HG02623 (cell line): ENCODE measurements around the gene FKBP1A.
"Not testable (repeated sequence)": the region's sequence is repeated elsewhere in the genome, so short reads cannot be mapped to it uniquely, and the experiment has no call there.

ENCODE experiments used
- ATAC-seq: cut with Tn5 transposase; IDR thresholded peaks from one replicate; pipeline ENCODE4 v1.9.1; 2021; ENCODE audit warnings: moderate library complexity; ENCODE audit not compliant: unreplicated experiment

The FKBP1A gene

DNA sequence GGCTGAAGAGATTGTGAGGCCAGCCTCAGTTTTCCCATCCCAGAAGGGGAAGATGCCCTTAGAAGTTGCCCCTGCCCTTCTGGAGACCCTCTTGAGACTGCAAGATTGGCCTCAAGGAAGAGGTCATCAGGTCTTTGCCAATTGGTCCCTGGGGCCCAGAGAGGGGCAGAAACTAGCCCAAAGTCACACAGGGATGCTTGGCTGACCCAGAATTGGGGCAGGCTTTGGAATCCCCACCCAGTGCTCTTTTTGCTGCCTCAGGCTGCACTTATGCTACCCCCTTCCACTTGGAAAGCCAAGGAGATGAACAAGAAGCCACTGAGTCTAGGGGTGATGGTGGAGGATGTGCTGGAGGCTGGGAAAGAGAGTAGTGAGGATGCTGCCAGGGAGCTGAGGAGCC is 24.9 kb upstream of the FKBP1A start:
- ATAC-seq, result no peak

DNA sequence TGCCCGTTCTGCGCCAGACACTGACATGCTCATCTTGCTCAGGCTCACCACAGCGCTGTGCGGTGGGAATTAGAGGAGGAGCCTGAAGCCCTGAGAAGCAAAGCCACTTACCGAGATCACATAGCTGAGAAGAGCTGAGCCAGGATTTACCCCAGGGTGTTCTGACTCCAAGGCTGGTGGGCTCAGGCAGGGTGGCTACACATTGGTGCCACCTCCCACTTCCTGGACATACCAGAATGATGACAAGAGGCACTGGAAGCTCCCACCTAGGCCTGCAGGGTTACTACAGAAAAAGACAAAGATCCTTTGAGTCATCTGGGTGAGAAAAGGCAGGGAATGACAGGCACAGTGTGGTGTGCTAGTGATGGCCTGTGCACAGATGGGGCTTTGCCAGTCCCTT is 24.4 kb upstream of the FKBP1A start:
- ATAC-seq, result no peak

DNA sequence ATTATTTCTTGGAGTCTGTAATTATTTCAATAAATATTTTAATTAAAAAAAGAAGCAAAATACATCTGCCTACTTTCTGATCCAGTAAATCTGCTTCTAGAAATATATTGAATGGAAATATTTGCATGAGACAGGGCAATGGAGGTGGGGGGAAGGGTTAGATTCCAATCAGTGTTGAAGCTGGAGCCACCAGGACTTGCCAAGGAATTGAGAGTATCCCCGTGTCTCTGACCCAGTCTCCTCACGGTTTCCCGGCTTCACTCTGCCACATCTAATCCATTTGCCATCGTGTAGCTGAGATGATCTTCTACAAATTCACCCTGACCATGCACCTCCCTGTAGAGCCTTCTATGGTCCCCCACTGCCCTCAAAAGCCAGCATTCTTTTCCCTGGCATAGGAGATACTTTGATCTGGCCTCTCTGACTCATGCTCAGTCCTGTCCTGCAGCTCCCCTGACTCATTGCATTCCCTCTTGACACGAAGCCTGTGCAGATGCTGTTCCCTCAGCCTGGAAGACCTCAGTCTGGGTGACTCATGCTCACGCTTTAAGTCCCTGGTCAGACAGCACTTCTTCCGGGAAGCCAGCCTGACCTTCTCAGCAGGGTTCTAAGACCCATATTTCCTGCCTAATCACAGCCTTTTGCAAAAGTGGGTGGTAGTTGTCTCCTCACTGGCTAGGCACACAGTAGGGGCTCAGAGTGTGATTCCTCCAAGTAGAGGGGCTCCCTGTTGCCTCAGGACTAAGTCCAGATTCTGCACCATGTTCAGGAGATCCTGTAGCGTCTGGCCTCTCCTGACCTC is 23.0 kb upstream of the FKBP1A start:
- ATAC-seq, result no peak

DNA sequence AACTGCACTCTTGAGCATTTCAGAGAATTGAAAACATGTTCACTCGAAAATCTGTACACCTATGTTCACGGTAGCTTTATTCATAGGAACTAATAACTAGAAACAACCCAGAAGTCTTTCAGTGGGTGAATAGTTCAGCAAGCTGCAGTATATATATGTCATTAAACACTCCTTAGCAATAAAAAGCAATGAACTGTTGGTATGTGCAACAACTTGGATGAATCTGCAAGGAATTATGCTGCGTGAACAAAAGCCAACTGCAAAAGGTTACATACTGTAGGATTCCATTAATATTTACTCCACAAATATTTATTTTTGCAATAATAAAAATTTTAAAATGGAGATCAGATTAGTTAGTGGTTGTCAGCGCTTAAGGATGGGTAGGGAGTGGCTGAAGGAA is 22.1 kb upstream of the FKBP1A start:
- ATAC-seq, result no peak

DNA sequence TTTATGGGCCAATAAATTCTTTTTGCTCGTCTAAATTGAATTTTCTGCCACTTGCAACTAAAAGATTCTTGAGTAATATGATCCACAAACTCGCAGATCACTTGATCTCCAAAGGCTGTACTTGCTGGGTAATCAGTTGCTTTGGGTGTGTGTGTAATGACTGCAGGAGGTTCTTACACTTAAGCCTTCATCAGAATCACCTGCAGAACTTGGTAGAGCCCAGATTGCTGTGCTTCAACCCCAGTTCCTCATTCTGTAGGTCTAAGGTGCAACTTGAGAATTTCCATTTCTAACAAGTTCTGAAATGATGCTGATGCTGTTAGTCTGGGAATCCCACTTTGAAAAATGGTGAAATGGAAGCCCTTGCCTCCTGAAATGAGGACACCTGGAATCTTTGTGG is 12.9 kb upstream of the FKBP1A start:
- no peak for ATAC-seq

DNA sequence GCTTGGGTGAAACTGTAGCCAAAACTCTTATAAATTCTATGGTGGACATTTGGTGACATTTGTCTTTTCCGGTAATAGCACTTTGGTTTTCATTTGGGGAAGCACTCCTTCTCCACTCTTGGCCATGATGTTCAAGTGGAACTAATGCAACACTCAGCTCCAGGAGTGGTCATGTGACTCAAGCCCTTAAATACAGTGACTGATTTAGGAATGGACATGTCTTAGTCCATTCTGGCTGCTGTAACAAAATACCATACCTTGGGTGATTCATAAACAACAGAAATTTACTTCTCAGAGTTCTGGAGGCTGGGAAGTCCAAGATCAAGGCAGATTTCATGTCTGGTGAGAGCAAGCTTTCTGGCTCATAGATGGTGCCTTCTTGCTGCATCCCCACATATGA is 10.8 kb upstream of the FKBP1A start:
- no peak for ATAC-seq

DNA sequence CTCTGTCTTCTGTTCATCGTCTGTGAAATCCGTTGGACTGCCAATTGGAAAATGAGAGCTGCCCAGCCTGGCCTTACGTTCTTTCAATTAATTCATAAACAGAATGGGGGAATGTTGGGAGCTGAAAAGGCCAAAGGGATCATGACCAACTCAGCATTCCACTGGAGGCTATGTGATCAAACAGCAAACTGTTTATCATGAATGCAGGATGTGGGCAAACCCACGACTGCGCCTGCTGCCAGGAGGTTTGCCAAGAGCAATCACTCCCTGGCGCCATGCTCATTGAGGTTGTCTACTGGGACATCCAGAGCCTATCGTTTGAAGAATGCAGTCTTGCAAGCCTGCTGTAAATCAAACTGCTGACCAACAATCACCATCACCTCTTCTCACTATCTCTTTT is 9.3 kb upstream of the FKBP1A start:
- ATAC-seq, result no peak

DNA sequence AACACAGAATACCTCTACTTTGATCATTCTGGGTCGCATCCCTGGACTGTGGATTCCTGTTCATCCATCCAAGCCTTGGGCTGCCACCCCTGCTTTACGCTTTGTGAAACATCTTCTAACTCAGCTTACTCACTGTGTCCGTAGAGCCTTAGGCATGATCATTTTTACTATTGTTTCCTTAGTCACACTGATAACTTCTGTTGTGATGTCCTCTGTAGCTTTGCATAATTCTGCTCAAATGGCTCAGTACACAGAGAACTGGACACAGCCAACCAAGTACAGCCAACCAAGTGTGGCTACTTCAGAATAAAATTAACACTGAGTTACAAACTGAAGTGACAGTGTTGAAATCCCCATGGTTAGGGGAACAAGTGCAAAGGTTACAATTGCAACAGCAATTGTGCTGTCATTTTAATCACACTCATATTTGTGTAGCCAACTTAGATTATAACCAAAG is 8.6 kb upstream of the FKBP1A start:
- ATAC-seq, result no peak

DNA sequence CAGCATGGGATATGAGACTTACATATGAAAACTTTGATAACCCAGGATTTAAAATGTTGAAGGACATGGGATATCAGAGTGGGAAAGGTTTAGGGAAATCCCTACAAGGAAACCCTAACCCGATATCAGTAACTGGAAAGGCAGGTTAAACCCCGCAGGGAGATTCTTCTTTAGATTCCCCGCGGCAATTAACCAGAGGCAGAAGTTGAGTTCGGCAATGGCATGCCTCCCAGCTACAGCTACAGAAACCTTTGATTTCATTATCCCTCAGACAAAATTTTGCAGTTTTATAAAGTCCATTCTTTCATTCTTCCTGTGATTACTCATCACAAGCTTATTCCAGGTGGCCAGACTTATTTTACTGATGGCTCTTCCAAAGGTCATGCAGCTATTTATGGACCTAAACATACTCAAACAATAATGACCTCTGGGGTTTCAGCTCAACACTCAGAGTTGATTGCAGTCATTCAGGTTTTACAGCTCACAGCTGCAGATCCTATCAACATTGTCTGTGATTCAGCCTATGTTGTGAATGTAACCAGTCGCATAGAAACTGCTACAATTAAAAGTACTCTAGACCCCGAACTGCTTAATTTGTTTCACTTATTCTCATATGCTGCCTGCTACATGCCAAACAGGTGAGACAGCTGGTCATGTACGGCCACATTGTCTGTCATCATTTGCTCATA is 7.0 kb upstream of the FKBP1A start:
- not testable (repeated sequence) for ATAC-seq

DNA sequence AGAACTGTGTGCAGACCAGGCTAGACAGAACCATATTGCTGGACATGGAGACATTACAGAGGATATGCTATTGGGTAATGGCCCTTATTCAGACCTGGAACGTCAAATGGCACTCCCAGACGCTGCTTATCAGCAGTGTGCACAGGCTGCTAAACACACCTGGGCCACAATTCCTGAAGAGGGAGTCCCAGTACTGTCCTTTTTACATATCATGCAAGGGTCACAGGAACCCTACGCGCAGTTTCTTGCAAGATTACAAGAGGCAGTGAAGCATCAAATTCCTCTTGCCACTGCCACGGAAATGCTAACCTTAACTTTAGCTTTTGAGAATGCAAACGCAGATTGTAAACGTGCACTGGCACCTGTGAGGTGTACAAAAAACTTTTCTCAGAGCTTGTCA is 5.3 kb upstream of the FKBP1A start:
- not testable (repeated sequence) for ATAC-seq

DNA sequence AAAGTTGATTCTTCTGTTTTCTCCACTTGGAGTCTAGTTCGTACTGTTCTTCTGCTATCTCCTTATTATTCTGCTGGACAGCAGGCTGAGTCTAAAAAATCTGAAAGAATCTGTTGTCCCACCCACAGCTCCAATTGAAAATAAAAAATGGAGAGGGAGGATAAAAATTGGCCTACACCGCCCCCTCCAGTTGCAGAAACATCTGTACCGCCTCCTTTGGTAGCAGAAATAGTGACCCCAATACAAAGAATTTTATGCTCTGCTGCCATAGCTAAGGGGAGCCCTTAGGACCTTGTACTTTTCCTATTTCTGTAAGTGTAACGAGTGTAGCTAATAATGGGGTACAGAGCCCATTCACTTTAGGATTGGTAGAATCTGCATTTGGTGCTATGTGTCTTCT is 4.9 kb upstream of the FKBP1A start:
- no peak for ATAC-seq

DNA sequence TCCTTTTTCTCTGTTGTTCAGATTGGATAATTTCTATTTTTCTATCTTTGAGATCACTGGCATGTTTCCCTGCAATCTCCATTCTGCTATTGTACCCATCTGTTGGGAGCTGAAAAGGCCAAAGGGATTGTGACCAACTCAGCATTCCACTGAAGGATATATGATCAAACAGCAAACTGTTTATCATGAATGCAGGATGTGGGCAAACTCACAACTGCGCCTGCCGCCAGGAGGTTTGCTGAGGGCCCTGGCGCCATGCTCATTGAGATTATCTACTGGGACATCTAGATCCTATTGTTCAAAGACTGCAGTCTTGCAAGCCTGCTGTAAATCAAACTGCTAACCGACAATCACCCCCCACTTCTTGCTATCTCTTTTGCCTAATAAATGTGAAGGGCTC is 3.8 kb upstream of the FKBP1A start:
- ATAC-seq, result no peak

DNA sequence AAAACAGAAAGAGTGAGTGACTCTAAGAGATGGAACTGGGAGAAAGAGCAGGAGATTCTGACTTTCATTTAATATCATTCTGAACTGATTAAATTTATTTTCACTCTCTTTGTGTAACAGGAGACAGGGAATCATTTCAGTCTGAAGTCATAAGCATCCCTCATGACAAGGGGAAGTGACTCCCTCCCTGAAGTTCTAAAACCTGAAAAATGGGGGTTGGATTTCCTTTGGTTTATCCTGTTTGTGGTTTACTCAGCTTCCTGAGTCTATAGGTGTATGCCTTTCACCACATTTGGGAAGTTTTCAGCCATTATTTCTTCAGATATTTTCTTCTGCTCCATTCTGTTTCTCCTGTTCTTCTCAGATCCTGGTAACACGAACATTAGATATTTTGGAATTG is 3.4 kb upstream of the FKBP1A start:
- ATAC-seq, result no peak

DNA sequence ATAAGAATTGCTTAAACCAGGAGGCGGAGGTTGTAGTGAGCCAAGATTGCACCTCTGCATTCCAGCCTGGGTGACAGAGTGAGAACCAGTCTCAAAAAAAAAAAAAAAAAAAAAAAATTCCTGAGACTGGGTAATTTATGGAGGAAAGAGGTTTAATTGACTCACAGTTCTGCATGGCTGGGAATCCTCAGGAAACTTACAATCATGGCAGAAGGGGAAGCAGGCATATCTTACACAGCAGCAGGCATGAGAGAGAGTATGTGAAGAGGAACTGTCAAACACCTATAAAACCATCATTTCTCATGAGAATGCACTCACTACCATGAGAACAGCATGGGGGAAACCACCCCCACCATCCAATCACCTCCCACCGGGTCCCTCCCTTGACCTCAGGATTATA is 1.8 kb upstream of the FKBP1A start:
- ATAC-seq, result no peak

DNA sequence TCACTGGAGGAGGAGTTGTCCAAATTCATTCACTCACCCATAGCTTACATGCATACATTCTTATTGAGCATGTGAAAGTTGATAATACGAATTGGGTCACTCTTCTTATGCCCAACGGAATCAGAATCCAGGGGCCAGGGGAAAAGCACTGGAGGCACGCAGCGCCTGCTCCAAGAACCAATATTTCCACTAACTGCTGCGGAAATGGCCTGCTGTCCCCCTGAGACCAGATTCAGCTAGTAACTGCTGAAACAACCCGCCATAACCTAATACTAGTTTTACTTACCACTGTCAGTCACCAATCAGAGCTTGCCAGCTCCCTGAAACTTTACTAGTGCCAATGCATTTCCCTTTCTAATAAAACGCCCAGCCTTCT is 641 bp upstream of the FKBP1A start:
- ATAC-seq, result no peak

DNA sequence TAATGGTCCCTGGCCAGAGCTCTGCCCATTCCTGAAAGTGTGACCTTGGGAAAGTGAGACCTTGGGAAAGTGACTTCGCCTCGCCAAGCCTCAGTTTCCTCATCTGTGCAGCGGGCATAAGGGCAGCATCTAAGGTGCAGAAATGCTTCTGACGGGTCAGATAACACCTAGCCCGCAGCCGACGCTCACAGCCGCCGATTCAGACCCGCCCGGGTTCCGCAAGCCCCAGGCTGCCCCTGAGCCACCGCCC is 486 bp downstream of the FKBP1A start:
- no peak for ATAC-seq

DNA sequence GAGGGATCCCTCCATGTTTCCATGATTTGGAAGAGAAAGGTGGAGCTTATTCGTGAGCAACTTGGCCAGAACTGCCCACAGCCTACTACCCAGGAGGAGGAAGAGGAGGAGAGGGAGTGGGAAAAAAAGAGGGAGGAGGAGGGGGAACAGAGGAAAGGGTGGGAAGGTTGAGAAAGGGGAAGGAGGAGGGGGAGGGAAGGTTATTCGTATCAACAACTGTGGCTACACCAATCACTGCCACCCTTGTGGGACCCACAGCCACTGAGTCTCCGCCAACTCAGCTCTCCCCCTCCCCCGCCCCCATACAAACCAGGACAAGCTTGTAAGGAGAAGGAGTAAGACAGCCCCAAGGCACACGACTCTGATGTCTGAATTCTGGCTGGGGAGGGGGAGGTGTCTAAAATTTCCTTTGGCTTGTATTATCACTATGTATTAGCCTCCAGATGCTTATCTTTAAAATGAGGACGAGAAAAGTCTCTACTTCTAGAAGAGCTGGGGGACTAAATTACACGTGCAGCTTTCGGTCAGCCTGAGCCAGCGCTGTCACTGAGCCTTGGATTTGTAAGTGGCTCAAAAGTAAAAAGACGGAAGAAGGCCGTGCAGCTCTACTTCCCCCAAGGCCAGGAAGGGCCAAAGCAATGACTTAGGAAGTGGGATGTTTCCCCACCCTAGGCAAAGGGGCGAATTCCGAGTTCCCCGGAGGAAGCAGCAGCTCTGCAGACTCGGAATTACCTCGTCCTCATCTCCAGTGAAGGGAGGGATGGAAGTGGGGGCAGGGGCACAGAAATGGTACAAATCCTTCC is 1.0 kb downstream of the FKBP1A start:
- ATAC-seq, result no peak

DNA sequence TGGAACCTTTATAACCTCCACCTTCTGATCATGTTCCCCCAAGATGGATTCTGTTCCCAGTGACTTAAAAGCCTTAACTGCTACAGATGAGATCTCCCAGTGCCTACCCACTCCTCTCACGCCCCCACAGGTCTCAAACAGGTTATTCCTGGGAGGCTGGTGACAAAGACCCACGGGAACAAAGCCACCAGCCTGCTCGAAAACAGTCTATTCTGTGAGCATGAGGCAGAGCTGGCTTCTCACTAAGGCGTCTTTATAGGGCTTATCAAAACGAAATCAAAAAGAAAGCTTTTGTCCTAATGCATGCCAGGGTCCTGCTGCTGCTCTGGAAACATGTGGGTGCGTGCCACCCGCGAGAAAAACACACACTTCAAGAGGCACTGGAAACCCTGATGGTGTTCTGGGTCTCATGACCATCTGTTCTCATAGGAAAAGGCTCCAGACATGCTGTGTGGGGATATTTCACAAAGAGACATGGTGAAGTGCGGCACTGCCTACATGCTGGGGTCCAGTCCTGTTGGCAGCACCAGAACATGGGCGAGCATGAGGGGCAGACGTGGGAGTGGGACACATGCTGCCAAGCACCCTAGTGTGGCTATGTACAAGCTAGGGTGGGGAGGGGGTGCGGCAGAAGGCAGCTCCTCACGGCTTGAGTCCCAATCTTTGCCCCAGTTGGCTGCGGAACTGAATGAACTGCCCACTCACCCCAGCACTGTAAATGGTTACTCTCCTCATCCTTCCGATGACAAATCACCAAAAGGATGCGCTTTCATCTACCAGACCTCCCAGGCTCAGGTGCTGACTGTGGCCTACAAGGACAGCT is 2.1 kb downstream of the FKBP1A start:
- ATAC-seq, result no peak

DNA sequence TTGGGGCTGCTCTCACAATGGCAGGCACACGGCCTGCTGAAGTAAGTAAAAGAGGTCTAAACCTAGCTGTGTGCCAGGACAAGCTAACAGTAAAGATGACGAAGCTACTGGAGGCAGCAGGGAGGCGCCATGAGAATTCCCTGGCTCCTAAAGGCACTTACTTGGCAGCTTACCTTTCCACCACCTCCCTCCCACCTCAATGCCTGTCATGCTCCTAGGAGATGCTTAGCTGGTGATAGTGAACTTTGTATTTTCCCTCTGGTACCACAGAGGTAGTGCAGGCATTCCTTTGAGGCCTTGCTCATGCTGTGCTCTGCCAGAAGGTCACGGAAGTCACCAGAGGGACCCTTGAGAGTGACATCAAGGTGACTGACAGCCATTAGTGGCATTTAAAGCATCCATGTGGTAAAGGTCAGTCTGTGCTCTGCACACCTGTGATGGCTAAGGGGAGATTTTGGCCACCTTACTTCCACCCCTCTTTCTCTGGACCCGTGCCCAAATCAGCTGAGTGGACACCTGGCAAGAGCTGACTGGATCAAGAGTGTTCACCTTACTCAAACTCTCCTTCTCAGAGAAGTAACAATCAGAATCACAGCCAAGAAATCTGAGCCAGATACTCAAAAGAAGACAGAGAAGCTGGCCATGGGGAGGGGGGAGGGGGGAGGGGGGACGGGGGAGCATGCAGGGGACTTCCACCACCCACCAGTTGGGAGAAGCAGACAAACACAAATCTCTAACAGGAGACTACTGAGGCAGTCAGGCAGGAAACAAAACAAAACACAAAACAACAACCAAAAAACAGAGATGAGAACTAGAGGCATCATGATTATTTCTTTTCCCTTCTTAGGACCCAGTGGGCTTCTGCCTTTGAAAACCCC is 2.9 kb downstream of the FKBP1A start:
- no peak for ATAC-seq

DNA sequence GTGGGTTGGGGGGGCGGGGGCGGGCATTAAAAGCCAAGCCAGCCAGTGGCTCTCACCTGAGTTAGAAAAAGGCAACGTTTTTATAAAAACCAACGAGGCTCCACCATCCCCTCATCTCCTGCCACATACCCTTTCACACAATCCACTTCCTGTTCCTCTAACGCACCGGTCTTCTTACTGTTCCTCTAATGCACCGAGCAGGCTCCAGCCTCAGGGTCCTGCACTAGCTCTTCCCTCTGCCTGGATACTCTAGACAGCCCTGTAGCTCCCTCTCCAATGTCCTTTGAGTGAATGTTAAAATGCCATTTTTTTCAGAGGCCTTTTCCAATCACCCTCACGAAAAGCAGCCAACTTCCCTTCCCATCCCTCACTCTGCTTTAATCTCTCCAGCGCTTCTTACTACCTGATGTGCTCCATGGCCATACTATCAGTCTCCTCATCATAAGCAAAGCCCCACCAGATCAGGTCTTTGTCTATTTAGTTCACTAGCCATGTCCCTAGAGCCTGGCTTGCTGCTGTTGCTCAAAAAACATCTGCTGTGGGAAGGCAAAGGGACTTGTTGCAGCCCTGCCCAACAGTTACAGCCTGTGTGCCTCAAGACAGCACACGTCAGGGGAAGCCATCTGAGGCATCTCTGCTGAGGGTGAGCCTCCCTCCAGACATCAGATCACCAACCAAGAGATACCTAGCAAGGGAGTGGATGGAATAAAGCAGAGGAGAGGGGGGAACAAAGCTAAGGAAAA is 3.9 kb downstream of the FKBP1A start:
- ATAC-seq, result no peak
